ENCODE data around the gene PRR23A.

DNA sequence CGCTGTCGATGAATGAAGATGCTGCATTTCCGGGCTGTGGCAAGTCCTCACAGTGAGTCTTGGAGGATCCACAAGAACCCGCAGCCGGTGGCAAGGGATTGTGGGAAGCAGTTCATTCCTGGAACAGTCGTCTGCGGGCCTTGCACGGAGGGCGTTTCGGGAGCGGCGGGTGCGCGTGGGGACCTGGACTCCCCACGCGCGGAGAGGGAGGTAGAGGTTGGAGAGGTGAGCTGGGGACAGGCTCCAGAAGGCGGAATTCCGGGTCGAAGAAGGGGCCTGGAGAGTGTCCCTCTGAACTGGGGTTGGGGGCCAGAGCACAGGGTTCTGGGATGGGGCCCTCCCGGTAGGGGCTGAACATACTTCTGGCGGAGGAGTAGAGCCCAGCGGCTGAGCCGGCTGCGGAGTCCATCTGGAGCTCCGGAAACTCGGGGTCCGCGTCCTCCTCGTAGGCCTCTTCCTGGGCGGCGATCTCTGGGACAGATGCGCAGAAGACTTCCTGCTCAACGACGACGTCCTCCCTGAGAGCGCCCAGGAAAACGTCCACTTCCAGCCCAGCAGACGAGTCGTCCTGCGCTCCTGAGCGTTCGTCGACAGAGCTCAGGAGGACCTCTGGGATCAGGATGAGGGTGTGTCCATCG, 593 bp downstream of the PRR23A start:
- TF ChIP-seq, protein P1, sequence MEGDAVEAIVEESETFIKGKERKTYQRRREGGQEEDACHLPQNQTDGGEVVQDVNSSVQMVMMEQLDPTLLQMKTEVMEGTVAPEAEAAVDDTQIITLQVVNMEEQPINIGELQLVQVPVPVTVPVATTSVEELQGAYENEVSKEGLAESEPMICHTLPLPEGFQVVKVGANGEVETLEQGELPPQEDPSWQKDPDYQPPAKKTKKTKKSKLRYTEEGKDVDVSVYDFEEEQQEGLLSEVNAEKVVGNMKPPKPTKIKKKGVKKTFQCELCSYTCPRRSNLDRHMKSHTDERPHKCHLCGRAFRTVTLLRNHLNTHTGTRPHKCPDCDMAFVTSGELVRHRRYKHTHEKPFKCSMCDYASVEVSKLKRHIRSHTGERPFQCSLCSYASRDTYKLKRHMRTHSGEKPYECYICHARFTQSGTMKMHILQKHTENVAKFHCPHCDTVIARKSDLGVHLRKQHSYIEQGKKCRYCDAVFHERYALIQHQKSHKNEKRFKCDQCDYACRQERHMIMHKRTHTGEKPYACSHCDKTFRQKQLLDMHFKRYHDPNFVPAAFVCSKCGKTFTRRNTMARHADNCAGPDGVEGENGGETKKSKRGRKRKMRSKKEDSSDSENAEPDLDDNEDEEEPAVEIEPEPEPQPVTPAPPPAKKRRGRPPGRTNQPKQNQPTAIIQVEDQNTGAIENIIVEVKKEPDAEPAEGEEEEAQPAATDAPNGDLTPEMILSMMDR (IDR thresholded peaks at IDR 0.05) = no peak
- no peak for TF ChIP-seq ZFX (IDR thresholded peaks at IDR 0.05; ENCODE audit: borderline replicate concordance)
